K562 (cell line): ENCODE measurements around the gene NOTO. TPM values are rescaled to one million over a fixed set of nuclear protein-coding genes. Genes with fewer than 3 reads are reported as not detected.

Experiments
- ATAC-seq: fragments of 200-7000 bp; cut with Tn5 transposase; 3 replicates; pipeline ENCODE4 v1.9.1; 2020; ENCODE audit warnings: moderate library complexity
- BruUV-seq: library from RNA; stranded (reverse); fragments of 400-500 nt; replicated peaks from 2 replicates; lab custom pipeline; 2021; lab: Mats Ljungman, UMichigan
- CTCF ChIA-PET: fragments of 300-600 bp; formaldehyde crosslinking; extraction: SDS; loops from one replicate; lab custom pipeline; 2021; ENCODE audit warnings: low intra/inter-chr PET ratio; lab: Yijun Ruan, JAX
- POLR2A ChIA-PET: fragments of 300-600, 350-650 bp; sonication (Branson Sonifier 250); formaldehyde crosslinking; extraction: SDS; loops from one replicate; lab custom pipeline; 2021; ENCODE audit warnings: antibody characterized with exemption, inconsistent platforms; lab: Yijun Ruan, JAX
- DNase-seq, 4 experiments: peaks; one replicate each; pipeline versions ENCODE4 v3.0.0 to v3.0.0-alpha.2; 2011 to 2018; ENCODE audit warnings: low spot score in 3 of 4, mixed read lengths in 3 of 4; ENCODE audit errors: extremely low read depth in 1 of 4
- FAIRE-seq: peaks from 2 replicates; lab custom pipeline; 2011; peaks lifted over from hg19 to GRCh38; lab: Jason Lieb, UNC
- H2AFZ ChIP-seq: 2 replicates; pipeline ENCODE4 v1.6.0; 2011; ENCODE audit warnings: low read depth, low read length, control low read depth, inconsistent platforms
- H3K27ac ChIP-seq: fragments of 200-600 bp; 3 replicates; pipeline ENCODE4 v1.8.0; 2011; ENCODE audit warnings: low read depth, mild to moderate bottlenecking, control low read depth, inconsistent platforms, low read length, moderate library complexity, mixed read lengths; ENCODE audit errors: extremely low read depth
- H3K27me3 ChIP-seq, 2 experiments: fragments of 300-600 bp in 1 of 2; 2 replicates in 1 of 2; 3 replicates in 1 of 2; pipeline versions ENCODE4 v1.6.0 to v1.8.0; 2011; ENCODE audit warnings: inconsistent platforms in 2 of 2, low read length in 2 of 2, mild to moderate bottlenecking in 1 of 2, mixed read lengths in 1 of 2, moderate library complexity in 1 of 2; ENCODE audit not compliant: control insufficient read depth in 2 of 2, insufficient read depth in 2 of 2
- H3K36me3 ChIP-seq: fragments of 300-600 bp; 3 replicates; pipeline ENCODE4 v1.8.0; 2011; ENCODE audit warnings: mild to moderate bottlenecking, low read length, inconsistent platforms; ENCODE audit not compliant: control insufficient read depth, insufficient read depth
- H3K4me1 ChIP-seq, 2 experiments: fragments of 200-600 bp in 1 of 2; replicated peaks in 1 of 2; 2 replicates in 1 of 2; 3 replicates in 1 of 2; pipeline versions ENCODE4 v1.5.1 to v1.8.0; 2011; ENCODE audit warnings: inconsistent platforms in 2 of 2, low read length in 2 of 2, mild to moderate bottlenecking in 1 of 2, mixed read lengths in 1 of 2, moderate library complexity in 1 of 2; ENCODE audit not compliant: control insufficient read depth in 2 of 2, insufficient read depth in 2 of 2
- H3K4me2 ChIP-seq: 2 replicates; pipeline ENCODE4 v1.6.1; 2011; ENCODE audit warnings: low read length, control low read depth, inconsistent platforms, mixed read lengths; ENCODE audit not compliant: insufficient read depth
- H3K4me3 ChIP-seq: fragments of 200-600 bp; sonication (generic), shearing (Covaris generic); 2 replicates; pipeline ENCODE4 v1.5.1; 2016; ENCODE audit warnings: control low read depth, inconsistent platforms
- H3K79me2 ChIP-seq: fragments of 200-600 bp; 3 replicates; pipeline ENCODE4 v1.8.0; 2011; ENCODE audit warnings: low read length, inconsistent platforms; ENCODE audit not compliant: control insufficient read depth, insufficient read depth
- H3K9ac ChIP-seq, 2 experiments: 2 replicates each; pipeline versions ENCODE4 v1.6.0 to v1.6.1; 2011; ENCODE audit warnings: low read depth in 2 of 2, low read length in 2 of 2, control low read depth in 1 of 2, inconsistent platforms in 1 of 2, mild to moderate bottlenecking in 1 of 2, mixed read lengths in 1 of 2; ENCODE audit not compliant: insufficient read depth in 1 of 2
- H3K9me1 ChIP-seq: one replicate; pipeline ENCODE4 v1.6.0; 2011; ENCODE audit warnings: inconsistent platforms, mild to moderate bottlenecking, low read length, moderate library complexity; ENCODE audit not compliant: control insufficient read depth, insufficient read depth
- H3K9me3 ChIP-seq: replicated peaks from 2 replicates; pipeline ENCODE4 v1.5.1; 2011; ENCODE audit warnings: low read depth, low read length, inconsistent platforms; ENCODE audit not compliant: control insufficient read depth, insufficient read depth
- H4K20me1 ChIP-seq: replicated peaks from 2 replicates; pipeline ENCODE4 v1.6.1; 2011; ENCODE audit warnings: low read length, inconsistent platforms, mixed read lengths; ENCODE audit not compliant: control insufficient read depth, insufficient read depth
- CC2D1A ChIP-seq: fragments of 450-650 bp; IDR thresholded peaks from 2 replicates; pipeline ENCODE4 v1.6.1; 2017; ENCODE audit warnings: mild to moderate bottlenecking
- CREM ChIP-seq: IDR thresholded peaks from 2 replicates; pipeline ENCODE4 v1.6.1; 2014; ENCODE audit warnings: antibody characterized with exemption, low read depth
- HNRNPL ChIP-seq: fragments of 200-400 bp; formaldehyde crosslinking; IDR thresholded peaks from 2 replicates; pipeline ENCODE4 v1.6.1; 2017; ENCODE audit warnings: low read depth, mild to moderate bottlenecking, low read length
- HNRNPLL ChIP-seq: fragments of 200-400 bp; formaldehyde crosslinking; IDR thresholded peaks from 2 replicates; pipeline ENCODE4 v1.6.1; 2017; ENCODE audit warnings: low read length, low read depth, mild to moderate bottlenecking; ENCODE audit not compliant: poor library complexity, severe bottlenecking
- MAZ ChIP-seq, 2 experiments: fragments of 450-650 bp in 1 of 2; sonication (generic) in 1 of 2; formaldehyde crosslinking; IDR thresholded peaks in 1 of 2; conservative IDR thresholded peaks in 1 of 2; 2 replicates each; pipeline versions ENCODE4 v1.4.0 to v1.5.0; 2020; ENCODE audit warnings: mild to moderate bottlenecking in 1 of 2, missing genetic modification reagents in 1 of 2
- RAD21 ChIP-seq, 2 experiments: fragments of 250-450 bp in 1 of 2; fragments of 450-650 bp in 1 of 2; sonication (Bioruptor Pico) in 1 of 2; formaldehyde crosslinking in 1 of 2; IDR thresholded peaks in 1 of 2; conservative IDR thresholded peaks in 1 of 2; 2 replicates each; pipeline versions ENCODE4 v1.4.0 to v1.8.0; 2020 to 2022; ENCODE audit warnings: mild to moderate bottlenecking in 2 of 2, moderate library complexity in 1 of 2
- RCOR1 ChIP-seq, 2 experiments: IDR thresholded peaks; 2 replicates each; pipeline ENCODE4 v1.6.1; 2012; ENCODE audit warnings: low read depth in 2 of 2, low read length in 2 of 2, borderline replicate concordance in 1 of 2, improper control_type of control experiment in 1 of 2
- SLC30A9 ChIP-seq: fragments of 250-450 bp; sonication (Bioruptor Pico); IDR thresholded peaks from 2 replicates; pipeline ENCODE4 v1.8.0; 2022; ENCODE audit warnings: mild to moderate bottlenecking, moderate library complexity
- SMAD4 ChIP-seq: fragments of 250-450 bp; sonication (Bioruptor Pico); conservative IDR thresholded peaks from 2 replicates; pipeline ENCODE4 v1.8.0; 2021; ENCODE audit warnings: inconsistent platforms, mild to moderate bottlenecking, moderate library complexity
- WGBS: fragments of 100-300 bp; shearing (Covaris generic); methylation state at CpG from one replicate; pipeline ENCODE4 v1.1.6; 2016; ENCODE audit warnings: low coverage, mixed read lengths; ENCODE audit not compliant: insufficient coverage; ENCODE audit errors: missing lambda C conversion rate; 5-methylcytosine and 5-hydroxymethylcytosine counted together
- in situ Hi-C: fragments of 300-500 bp; cut with MboI; formaldehyde crosslinking; loops from 4 replicates; pipeline ENCODE4 v1.15.0; 2018; ENCODE audit warnings: inconsistent platforms, mixed read lengths
- intact Hi-C: fragments of 100-400 bp; cut with micrococcal nuclease; formaldehyde crosslinking; loops from 2 replicates; pipeline ENCODE4 v1.14.2; 2022
- polyA plus RNA-seq, 8 experiments: library from polyadenylated mRNA; depleted of rRNA in 4 of 8; stranded (reverse) in 5 of 8; unstranded in 3 of 8; fragments of >200 nt; fragmentation: Nextera tagmentation in 2 of 8; fragmentation: Illumina TruSeq in 1 of 8; extraction: Ambion mirVana in 2 of 8; extraction: Trizol in 1 of 8; gene quantifications; 2 replicates each; pipeline versions ENCODE4 v1.2.1 to v1.2.3, GENCODE V29; 2011 to 2014; ENCODE audit warnings: inconsistent platforms in 1 of 8, missing spikeins in 1 of 8
- total RNA-seq, 7 experiments: library from RNA; depleted of rRNA in 6 of 7; stranded (reverse); fragments of >200 nt in 6 of 7; fragmentation: Illumina TruSeq in 2 of 7; extraction: Trizol in 2 of 7; gene quantifications; 2 replicates each; pipeline versions ENCODE4 v1.2.1 to v1.2.3, GENCODE V29; 2011 to 2021; ENCODE audit warnings: low replicate concordance in 1 of 7
- TF ChIP-seq, protein P1 (sequence below), 2 experiments: fragments of 450-650 bp; IDR thresholded peaks; 2 replicates each; pipeline ENCODE4 v1.6.1; 2016
- TF ChIP-seq, protein P2 (sequence below): sonication (generic); formaldehyde crosslinking; IDR thresholded peaks from 2 replicates; pipeline ENCODE4 v1.8.0; 2022; ENCODE audit warnings: missing genetic modification reagents, mild to moderate bottlenecking, moderate library complexity, borderline replicate concordance

The NOTO gene
- total and polyA plus RNA-seq, 9 of the 15 experiments (the other 6 are each of a cell fraction or from before 2014, with no cell fraction given), result not detected

GRCh38 chr2:73176881-73177644 is 25.3 kb upstream of the NOTO start:
- POLR2A ChIA-PET, result interaction anchor here (0.6 to 1.0 kb wide), 10 partner anchors 33 to 828 kb away, joined by 3 to 5 read pairs (median 3); partner anchors contain the start of gene SPR
- H4K20me1 ChIP-seq, result no peaks in the 10 kb centered on the region
- peak overlapping the region; percentile 86 for H2AFZ ChIP-seq
- BruUV-seq, result no TSS peak
- peak overlapping the region in 1 of 2 experiments; percentile 91; a peak in 2 of 4 replicates for H3K9ac ChIP-seq
- 6% methylated on average over 46 of the region's 56 CpGs for WGBS
- no peak overlapping the region for H3K27ac ChIP-seq
- intact Hi-C loops, result loop anchor here (1.0 to 5.0 kb wide), 7 partner anchors 14 to 405 kb away; no protein-coding TSS in a partner anchor
- H3K27me3 ChIP-seq, result peaks cover 3 to 35% of the 10 kb centered on the region in 2 experiments; a peak in 3 of 5 replicates
- in situ Hi-C loops, result no loop called here
- H3K4me3 ChIP-seq, result peak overlapping the region; percentile 31
- ATAC-seq, result peak; percentile 93
- H3K79me2 ChIP-seq, result no peaks in the 10 kb centered on the region
- peak overlapping the region; percentile 71 for H3K4me2 ChIP-seq
- CTCF ChIA-PET, result interaction anchor here (0.6 to 4.1 kb wide), 17 partner anchors 11 to 1373 kb away, joined by 3 to 56 read pairs (median 4); no protein-coding TSS in a partner anchor
- H3K9me3 ChIP-seq, result no peaks in the 10 kb centered on the region
- no peaks in the 10 kb centered on the region for H3K36me3 ChIP-seq
- peak; percentile 76 for FAIRE-seq
- H3K9me1 ChIP-seq, result no peaks in the 10 kb centered on the region
- peaks cover 11 to 29% of the 10 kb centered on the region in 2 experiments; a peak in 4 of 5 replicates for H3K4me1 ChIP-seq
- DNase-seq, result peak; percentile 93 to 95 (median 94)
- TF ChIP-seq, protein P1, sequence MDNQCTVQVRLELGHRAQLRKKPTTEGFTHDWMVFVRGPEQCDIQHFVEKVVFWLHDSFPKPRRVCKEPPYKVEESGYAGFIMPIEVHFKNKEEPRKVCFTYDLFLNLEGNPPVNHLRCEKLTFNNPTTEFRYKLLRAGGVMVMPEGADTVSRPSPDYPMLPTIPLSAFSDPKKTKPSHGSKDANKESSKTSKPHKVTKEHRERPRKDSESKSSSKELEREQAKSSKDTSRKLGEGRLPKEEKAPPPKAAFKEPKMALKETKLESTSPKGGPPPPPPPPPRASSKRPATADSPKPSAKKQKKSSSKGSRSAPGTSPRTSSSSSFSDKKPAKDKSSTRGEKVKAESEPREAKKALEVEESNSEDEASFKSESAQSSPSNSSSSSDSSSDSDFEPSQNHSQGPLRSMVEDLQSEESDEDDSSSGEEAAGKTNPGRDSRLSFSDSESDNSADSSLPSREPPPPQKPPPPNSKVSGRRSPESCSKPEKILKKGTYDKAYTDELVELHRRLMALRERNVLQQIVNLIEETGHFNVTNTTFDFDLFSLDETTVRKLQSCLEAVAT (IDR thresholded peaks at IDR 0.05), result peak in 1 of 2 experiments; percentile 89; a peak in 2 of 4 replicates
- TF ChIP-seq SLC30A9 (CRISPR knock-in tag) (no peak), SMAD4 (CRISPR knock-in tag) (0 out of 2 replicates have a peak, but pooled peaks have one; percentile 33), HNRNPLL (peak; percentile 21), RAD21 (CRISPR knock-in tag; conservative IDR thresholded peaks at IDR 0.05 in 1 of 2, IDR thresholded peaks at IDR 0.05 in 1 of 2) (peak; percentile 96 to 97), HNRNPL (no peak), RCOR1 (IDR thresholded peaks at IDR 0.05; ENCODE audit: borderline replicate concordance in 1 of 2, low read depth in 2 of 2, low read length in 2 of 2) (peak in 1 of 2 experiments; percentile 46; a peak in 1 of 4 replicates), MAZ (CRISPR knock-in tag; conservative IDR thresholded peaks at IDR 0.05 in 1 of 2, IDR thresholded peaks at IDR 0.05 in 1 of 2) (peak; percentile 92 to 96), CREM (peak; percentile 85), CC2D1A (peak; percentile 60; the same call in 1 of the 2 replicates)
- TF ChIP-seq, protein P2, sequence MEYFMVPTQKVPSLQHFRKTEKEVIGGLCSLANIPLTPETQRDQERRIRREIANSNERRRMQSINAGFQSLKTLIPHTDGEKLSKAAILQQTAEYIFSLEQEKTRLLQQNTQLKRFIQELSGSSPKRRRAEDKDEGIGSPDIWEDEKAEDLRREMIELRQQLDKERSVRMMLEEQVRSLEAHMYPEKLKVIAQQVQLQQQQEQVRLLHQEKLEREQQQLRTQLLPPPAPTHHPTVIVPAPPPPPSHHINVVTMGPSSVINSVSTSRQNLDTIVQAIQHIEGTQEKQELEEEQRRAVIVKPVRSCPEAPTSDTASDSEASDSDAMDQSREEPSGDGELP (CRISPR knock-in tag), result peak; percentile 79
